PFSK-1 (cell line): ENCODE data around the gene ELF2.

Source experiments
- POLR2AphosphoS5 ChIP-seq: IDR thresholded peaks from 2 replicates; pipeline ENCODE4 v1.6.1; 2012; ENCODE audit warnings: low read depth, mild to moderate bottlenecking, control low read depth, low read length, moderate library complexity
- TF ChIP-seq, protein P1 (sequence below), 2 experiments: IDR thresholded peaks; 2 replicates each; pipeline versions ENCODE4 v1.6.1 to v1.8.0; 2011 to 2012; ENCODE audit warnings: low read depth in 2 of 2, low read length in 2 of 2, control low read depth in 1 of 2, inconsistent platforms in 1 of 2, mild to moderate bottlenecking in 1 of 2, moderate library complexity in 1 of 2; ENCODE audit not compliant: insufficient read depth in 1 of 2

DNA sequence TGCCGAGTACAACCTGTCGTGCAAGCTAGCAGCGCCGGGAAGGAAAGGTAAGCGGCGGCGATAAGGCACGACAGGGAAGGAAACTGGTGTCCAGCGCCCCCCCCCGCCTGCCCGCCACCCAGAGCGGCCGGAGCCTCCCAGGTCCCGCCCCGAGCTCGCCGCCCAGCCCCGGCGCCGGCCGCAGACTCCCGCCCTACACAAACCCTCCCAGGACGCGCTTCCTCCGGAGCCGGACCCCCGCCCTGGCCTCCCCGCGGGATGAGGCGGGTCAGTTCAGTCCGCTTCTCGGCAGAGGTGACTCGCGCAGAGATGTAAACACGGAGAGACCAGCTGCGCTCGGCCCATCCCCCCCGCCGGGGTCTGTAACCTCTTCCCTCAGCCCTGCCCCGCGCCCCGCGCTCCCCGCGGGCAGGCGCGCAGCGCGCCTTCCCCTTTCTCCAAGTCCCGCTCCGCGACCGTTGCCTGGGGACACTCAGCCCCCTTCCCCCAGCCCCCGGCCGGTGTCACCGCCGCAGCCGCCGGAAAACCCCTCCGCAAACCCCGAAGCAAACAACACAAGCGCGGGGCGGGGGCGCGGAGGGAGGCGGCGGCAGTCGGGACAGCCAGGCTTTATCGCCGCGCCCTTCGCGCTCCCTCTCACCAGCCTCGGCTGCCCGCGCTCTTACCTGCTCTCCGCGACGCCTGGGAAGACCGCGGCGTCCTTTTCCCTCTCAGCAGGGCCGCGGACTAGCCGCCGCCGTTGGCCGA lies 543 bp downstream of the ELF2 start:
- TF ChIP-seq POLR2AphosphoS5 = no peak
- TF ChIP-seq, protein P1, sequence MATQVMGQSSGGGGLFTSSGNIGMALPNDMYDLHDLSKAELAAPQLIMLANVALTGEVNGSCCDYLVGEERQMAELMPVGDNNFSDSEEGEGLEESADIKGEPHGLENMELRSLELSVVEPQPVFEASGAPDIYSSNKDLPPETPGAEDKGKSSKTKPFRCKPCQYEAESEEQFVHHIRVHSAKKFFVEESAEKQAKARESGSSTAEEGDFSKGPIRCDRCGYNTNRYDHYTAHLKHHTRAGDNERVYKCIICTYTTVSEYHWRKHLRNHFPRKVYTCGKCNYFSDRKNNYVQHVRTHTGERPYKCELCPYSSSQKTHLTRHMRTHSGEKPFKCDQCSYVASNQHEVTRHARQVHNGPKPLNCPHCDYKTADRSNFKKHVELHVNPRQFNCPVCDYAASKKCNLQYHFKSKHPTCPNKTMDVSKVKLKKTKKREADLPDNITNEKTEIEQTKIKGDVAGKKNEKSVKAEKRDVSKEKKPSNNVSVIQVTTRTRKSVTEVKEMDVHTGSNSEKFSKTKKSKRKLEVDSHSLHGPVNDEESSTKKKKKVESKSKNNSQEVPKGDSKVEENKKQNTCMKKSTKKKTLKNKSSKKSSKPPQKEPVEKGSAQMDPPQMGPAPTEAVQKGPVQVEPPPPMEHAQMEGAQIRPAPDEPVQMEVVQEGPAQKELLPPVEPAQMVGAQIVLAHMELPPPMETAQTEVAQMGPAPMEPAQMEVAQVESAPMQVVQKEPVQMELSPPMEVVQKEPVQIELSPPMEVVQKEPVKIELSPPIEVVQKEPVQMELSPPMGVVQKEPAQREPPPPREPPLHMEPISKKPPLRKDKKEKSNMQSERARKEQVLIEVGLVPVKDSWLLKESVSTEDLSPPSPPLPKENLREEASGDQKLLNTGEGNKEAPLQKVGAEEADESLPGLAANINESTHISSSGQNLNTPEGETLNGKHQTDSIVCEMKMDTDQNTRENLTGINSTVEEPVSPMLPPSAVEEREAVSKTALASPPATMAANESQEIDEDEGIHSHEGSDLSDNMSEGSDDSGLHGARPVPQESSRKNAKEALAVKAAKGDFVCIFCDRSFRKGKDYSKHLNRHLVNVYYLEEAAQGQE (IDR thresholded peaks at IDR 0.05; ENCODE audit: insufficient read depth in 1 of 2, low read depth in 2 of 2, low read length in 2 of 2) = no peak
